T-helper 2 cell treated with Interferon-gamma antibody and Interleukin-4, amounts not matched to agents 5 μg/mL and 100 μg/mL, for 36 hours (primary cell): ENCODE data around the gene SNX12.

Experiments used
- DNase-seq: peaks from one replicate; pipeline ENCODE4 v3.0.0; 2021; ENCODE audit warnings: low spot score
- H3K27ac Mint-ChIP-seq: one replicate; pipeline ENCODE4 v1.8.0; 2021; ENCODE audit warnings: mild to moderate bottlenecking, mixed read lengths
- H3K27me3 Mint-ChIP-seq: one replicate; pipeline ENCODE4 v1.8.0; 2021; ENCODE audit warnings: low read depth, mixed read lengths
- H3K36me3 Mint-ChIP-seq: one replicate; pipeline ENCODE4 v1.8.0; 2021; ENCODE audit warnings: low read depth, mixed read lengths
- H3K4me1 Mint-ChIP-seq: one replicate; pipeline ENCODE4 v1.8.0; 2021; ENCODE audit warnings: low read depth, mixed read lengths
- H3K4me3 Mint-ChIP-seq: one replicate; pipeline ENCODE4 v1.8.0; 2022; ENCODE audit warnings: mild to moderate bottlenecking, moderate library complexity, mixed read lengths
- H3K9me3 Mint-ChIP-seq: one replicate; pipeline ENCODE4 v1.8.0; 2021; ENCODE audit warnings: mixed read lengths

Gene SNX12

DNA sequence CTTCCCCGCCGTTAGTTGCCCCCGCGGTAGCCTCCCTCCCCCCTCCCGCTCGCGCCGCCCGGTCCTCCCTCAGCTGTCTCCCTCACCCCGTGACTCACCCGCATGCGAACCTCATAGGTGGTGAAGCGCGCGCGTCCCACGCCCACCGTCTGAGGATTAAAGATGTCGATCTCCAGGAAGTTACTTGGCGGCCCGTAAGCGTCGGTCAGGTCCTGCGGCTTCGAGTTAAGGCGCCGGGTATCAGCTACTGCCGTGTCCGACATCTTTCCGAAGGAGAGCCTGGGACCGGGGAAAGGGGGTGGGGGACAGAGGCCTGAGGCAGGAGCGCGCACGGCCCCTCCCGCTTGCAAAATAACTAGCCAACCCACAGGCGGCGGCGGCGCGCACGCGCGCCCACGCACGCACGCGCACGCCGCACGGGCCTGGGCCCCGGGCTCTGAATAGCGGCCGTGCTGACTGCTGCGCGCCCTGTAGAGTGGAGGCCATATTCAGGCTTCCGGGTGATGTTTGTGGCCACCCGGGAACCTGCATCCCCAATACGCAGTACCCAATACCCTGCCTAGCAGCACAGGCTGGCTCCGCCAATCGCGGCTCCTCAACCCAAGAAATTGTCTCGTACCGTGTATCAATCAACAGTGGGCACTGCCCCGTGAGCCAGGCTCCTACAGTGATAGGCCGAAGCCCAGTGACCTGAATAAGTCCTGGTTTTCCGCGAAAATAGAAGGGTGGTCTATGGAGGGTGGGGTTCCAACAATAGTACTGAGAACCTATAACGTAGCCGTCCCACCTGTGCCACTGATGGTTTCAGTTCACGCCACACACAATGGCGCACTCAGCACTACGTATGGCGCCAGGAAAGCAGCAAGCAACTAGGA, at the start of gene SNX12:
SNX12 (minus strand) TSS at position 291 of the 875 bp plus-strand sequence; CDS start at position 263, 28 bp downstream.
- peaks cover 17% of the 10 kb centered on the region for H3K4me1 Mint-ChIP-seq
- peak within 1 kb of the TSS; percentile 97 for H3K4me3 Mint-ChIP-seq
- H3K27ac Mint-ChIP-seq: peak within 1 kb of the TSS; percentile 95
- no peaks in the 10 kb centered on the region for H3K9me3 Mint-ChIP-seq
- peaks cover 2% of the 10 kb centered on the region for H3K27me3 Mint-ChIP-seq
- DNase-seq: peak; percentile 88
- H3K36me3 Mint-ChIP-seq: peaks cover 8% of the 10 kb centered on the region

- Mint-ChIP-seq H3K27ac (peak overlapping the region; percentile 65), H3K27me3 (no peaks in the 10 kb centered on the region), H3K4me3 (no peak overlapping the region)
Observed at GRCh38 chrX:71117358-71117757, 49.2 kb upstream of the SNX12 start.

DNA sequence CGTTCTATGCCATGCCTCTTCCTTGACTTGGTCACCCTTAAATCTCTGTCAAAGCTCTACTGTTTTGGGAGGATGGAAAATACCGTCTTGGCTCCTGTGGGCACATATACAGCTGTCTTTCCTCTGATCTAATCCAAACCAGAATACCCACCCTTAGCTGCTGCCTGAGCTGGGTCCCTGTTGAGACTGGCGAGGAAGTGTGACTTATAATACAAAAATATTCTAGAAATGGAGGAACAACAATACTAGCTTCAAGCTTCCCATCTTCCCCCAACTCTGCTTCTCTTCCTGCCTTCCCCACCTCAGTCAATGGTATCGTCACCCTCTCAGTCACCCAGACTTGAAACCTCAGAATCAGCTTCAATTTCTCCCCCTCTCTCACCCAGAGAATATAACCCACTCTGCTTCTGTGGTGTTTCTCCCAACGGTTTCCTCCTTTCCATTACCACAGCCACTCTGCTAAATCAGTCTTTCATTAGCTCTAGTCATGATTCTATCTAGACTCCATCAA, 43.8 kb upstream of the SNX12 start:
- Mint-ChIP-seq H3K27ac (peak overlapping the region; percentile 99), H3K9me3 (no peaks in the 10 kb centered on the region), H3K36me3 (peaks cover 45% of the 10 kb centered on the region), H3K4me1 (peaks cover 30% of the 10 kb centered on the region), H3K4me3 (peak overlapping the region; percentile 94), H3K27me3 (no peaks in the 10 kb centered on the region)
- DNase-seq: no peak

More at GRCh38 chrX:71117358-71117757, 49.2 kb upstream of the SNX12 start:
- Mint-ChIP-seq H3K36me3 (peaks cover 11% of the 10 kb centered on the region), H3K9me3 (no peaks in the 10 kb centered on the region), H3K4me1 (peaks cover 10% of the 10 kb centered on the region)
- DNase-seq: no peak

- peak; percentile 81 for DNase-seq
- Mint-ChIP-seq H3K36me3 (peaks cover 51% of the 10 kb centered on the region), H3K4me3 (peak within 1 kb of the TSS; percentile 94), H3K9me3 (no peaks in the 10 kb centered on the region), H3K27me3 (no peaks in the 10 kb centered on the region), H3K27ac (peak within 1 kb of the TSS; percentile 99), H3K4me1 (peaks cover 34% of the 10 kb centered on the region)
Observed at GRCh38 chrX:71111141-71111843, 43.2 kb upstream of the SNX12 start, which contains the start of gene IL2RG. Gene IL2RG, minus strand, starts transcription at chrX:71111577. Its CDS starts 38 bp downstream, at chrX:71111539.

- Mint-ChIP-seq H3K4me1 (peaks cover 48% of the 10 kb centered on the region), H3K27ac (peak overlapping the region; percentile 99), H3K4me3 (peak overlapping the region; percentile 94), H3K27me3 (no peaks in the 10 kb centered on the region), H3K9me3 (no peaks in the 10 kb centered on the region), H3K36me3 (peaks cover 65% of the 10 kb centered on the region)
- DNase-seq: no peak
Observed at GRCh38 chrX:71109051-71109450, 40.9 kb upstream of the SNX12 start.

DNA sequence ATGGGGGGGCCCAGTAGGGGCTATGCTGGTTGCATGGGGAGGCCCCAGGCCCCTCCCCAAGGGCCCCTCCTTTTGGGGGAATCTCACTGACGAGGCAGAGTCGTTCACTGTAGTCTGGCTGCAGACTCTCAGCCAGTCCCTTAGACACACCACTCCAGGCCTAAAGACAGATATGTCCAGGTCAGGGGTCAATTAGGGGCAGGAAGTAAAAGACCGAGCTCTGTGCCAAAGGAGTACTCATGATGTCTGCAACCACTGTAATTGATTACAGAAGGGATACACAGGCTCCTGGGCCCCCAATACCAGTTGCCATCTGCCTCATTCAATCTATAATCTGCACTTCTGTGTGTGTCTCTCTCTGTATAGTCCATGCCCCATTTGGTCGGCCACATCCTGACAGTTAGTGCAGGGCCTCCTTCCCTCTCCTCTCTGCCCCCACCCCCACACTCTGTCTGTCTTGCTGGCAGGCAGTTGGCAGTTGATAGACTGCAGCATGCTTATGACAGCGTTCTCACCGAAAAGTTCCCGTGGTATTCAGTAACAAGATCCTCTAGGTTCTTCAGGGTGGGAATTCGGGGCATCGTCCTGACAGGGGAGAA, 39.7 kb upstream of the SNX12 start:
- H3K9me3 Mint-ChIP-seq: no peaks in the 10 kb centered on the region
- DNase-seq: peak; percentile 30
- H3K4me3 Mint-ChIP-seq: peak overlapping the region; percentile 94

GRCh38 chrX:71107245-71107644, 39.1 kb upstream of the SNX12 start:
- peak overlapping the region; percentile 94 for H3K4me3 Mint-ChIP-seq
- H3K9me3 Mint-ChIP-seq: no peaks in the 10 kb centered on the region
- H3K4me1 Mint-ChIP-seq: peaks cover 56% of the 10 kb centered on the region
- H3K27me3 Mint-ChIP-seq: no peaks in the 10 kb centered on the region
- peaks cover 69% of the 10 kb centered on the region for H3K36me3 Mint-ChIP-seq
- peak overlapping the region; percentile 99 for H3K27ac Mint-ChIP-seq
- DNase-seq: no peak

More for the DNA sequence above, 39.7 kb upstream of the SNX12 start:
- peak overlapping the region; percentile 99 for H3K27ac Mint-ChIP-seq
- H3K36me3 Mint-ChIP-seq: peaks cover 69% of the 10 kb centered on the region
- peaks cover 53% of the 10 kb centered on the region for H3K4me1 Mint-ChIP-seq
- H3K27me3 Mint-ChIP-seq: no peaks in the 10 kb centered on the region

- DNase-seq: peak; percentile 13
- Mint-ChIP-seq H3K9me3 (no peaks in the 10 kb centered on the region), H3K4me1 (peaks cover 53% of the 10 kb centered on the region), H3K4me3 (peak within 1 kb of the TSS; percentile 94), H3K27me3 (no peaks in the 10 kb centered on the region), H3K36me3 (peaks cover 69% of the 10 kb centered on the region), H3K27ac (peak within 1 kb of the TSS; percentile 99)
Observed at GRCh38 chrX:71106427-71106826, 38.3 kb upstream of the SNX12 start, which contains the start of gene CXorf65. Gene CXorf65, minus strand, starts transcription at chrX:71106740. Its CDS starts 184 bp downstream, at chrX:71106556.

DNA sequence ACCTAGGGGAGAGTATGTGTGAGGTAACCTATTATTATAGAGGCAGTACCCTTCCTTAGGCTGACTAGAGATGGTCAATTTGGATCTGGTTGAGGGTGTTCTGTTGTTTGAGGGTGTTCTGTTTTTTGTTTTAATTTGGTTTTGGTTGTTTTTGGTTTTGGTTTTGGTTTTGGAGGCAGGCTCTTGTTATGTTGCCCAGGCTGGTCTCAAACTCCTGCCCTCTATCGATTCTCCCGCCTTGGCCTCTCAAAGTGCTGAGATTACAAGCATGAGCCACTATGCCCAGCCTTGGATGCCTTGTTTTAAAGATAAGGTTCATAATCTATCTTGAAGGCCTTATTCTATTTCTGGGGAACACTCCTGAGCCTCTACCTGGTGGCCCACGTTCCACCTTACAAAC, 37.5 kb upstream of the SNX12 start:
- Mint-ChIP-seq H3K4me3 (peak overlapping the region; percentile 83), H3K4me1 (peaks cover 57% of the 10 kb centered on the region), H3K36me3 (peaks cover 61% of the 10 kb centered on the region), H3K9me3 (no peaks in the 10 kb centered on the region), H3K27me3 (no peaks in the 10 kb centered on the region), H3K27ac (peak overlapping the region; percentile 92)
- no peak for DNase-seq

DNA sequence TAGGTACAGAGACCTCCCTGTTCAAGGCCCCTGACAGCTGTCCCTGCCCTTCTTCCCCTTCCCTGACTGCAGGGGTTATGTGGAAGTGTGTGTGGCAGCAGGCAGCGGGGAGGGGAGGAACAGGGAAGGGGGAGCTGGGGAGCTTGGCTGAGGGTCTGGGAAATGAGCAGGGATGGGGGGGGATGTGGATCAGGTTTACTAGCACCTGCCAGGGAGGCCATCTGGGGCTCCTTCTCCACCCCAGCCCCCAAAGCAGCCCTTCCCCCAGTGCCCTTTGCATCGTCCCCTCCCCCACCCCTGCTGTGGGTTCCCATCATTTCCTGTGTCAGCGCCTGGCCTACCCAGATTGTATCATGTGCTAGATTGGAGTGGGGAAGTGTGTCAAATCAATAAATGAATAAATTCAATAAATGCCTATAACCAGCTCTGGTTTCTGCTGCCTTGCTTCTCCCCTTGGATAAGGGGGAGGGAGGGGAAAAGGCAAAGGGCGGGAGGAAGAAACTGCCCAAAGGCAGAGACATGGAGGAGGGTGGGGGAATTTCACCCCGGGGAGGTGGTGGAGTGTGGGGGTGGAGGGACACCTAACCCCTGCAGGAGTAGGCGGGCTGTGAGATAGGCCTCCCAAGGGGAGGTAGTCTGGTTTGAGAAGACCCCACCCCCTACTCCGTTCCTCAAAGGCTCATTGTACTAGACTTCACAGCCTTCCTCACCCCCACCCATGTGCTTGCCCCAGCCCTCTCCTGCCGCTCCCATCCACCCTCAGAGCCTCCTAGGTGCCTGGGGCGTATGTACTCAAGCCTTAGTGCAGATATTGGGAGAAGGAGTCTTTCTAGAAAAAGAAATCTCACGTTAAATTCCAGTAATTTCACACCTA, 35.2 kb upstream of the SNX12 start:
- Mint-ChIP-seq H3K4me1 (peaks cover 58% of the 10 kb centered on the region), H3K27ac (peak overlapping the region; percentile 83), H3K9me3 (no peaks in the 10 kb centered on the region), H3K36me3 (peaks cover 38% of the 10 kb centered on the region), H3K4me3 (peak overlapping the region; percentile 76), H3K27me3 (no peaks in the 10 kb centered on the region)
- peak; percentile 36 for DNase-seq

DNA sequence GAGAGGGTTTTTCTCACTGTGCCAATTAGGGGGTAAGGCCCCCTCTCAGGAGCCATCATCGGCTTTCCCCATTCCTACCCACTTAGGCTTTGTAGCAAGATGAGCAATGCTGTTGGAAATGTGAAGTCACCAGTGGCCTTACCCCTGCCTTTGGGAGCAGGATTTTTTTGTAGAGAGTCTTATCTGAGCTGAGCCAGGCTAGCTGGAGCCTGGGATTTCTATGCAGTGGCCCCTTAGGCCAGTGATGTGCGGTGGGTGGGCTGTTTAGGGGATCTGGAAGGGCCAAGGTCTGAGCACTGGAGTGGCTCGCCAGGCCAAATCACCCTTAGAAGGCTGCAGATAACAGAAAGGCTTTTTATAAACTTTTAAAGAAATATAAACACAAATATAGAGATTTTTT, 34.2 kb upstream of the SNX12 start:
- DNase-seq: no peak
- peak overlapping the region; percentile 55 for H3K4me3 Mint-ChIP-seq
- H3K4me1 Mint-ChIP-seq: peaks cover 56% of the 10 kb centered on the region
- no peaks in the 10 kb centered on the region for H3K9me3 Mint-ChIP-seq
- H3K27ac Mint-ChIP-seq: peak overlapping the region; percentile 83
- H3K27me3 Mint-ChIP-seq: no peaks in the 10 kb centered on the region
- peaks cover 28% of the 10 kb centered on the region for H3K36me3 Mint-ChIP-seq

- no peak for DNase-seq
- H3K27ac Mint-ChIP-seq: peak overlapping the region; percentile 31
- peaks cover 14% of the 10 kb centered on the region for H3K36me3 Mint-ChIP-seq
- no peak overlapping the region for H3K4me3 Mint-ChIP-seq
- no peaks in the 10 kb centered on the region for H3K9me3 Mint-ChIP-seq
- peaks cover 45% of the 10 kb centered on the region for H3K4me1 Mint-ChIP-seq
- H3K27me3 Mint-ChIP-seq: no peaks in the 10 kb centered on the region
Observed at GRCh38 chrX:71100581-71101505, 32.7 kb upstream of the SNX12 start.
